ENCODE measurements around the gene TIMM17B.

DNA sequence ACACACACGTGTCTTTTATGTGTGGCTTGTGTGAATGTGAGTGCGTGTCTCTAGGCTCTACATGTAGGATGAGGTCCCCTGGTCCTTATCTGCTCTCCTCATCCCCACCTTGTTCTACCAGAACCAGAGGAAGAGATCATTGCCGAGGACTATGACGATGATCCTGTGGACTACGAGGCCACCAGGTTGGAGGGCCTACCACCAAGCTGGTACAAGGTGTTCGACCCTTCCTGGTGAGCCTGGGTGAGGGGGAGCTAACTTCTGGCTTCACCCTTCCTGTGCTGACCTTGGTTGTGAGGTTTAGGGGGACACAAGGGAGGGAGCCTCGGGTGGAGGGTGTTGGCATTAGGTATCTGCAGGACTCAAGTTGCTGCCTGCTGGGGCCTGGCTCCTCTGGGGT, 3.5 kb upstream of the TIMM17B start:
- TF ChIP-seq CTCF (IDR thresholded peaks at IDR 0.05; ENCODE audit: low read depth, low read length) (no peak), EZH2phosphoT487 (IDR thresholded peaks at IDR 0.05; ENCODE audit: low read depth) (no peak)

Data from OCI-LY3 (cell line).